Endothelial cell of umbilical vein (primary cell): Measurements from ENCODE around the gene SH3BP4. TPM values are rescaled to one million over a fixed set of nuclear protein-coding genes. Genes with fewer than 3 reads are reported as not detected.

Source experiments
- BruUV-seq: library from RNA; stranded (reverse); fragments of 400-500 nt; replicated peaks from 2 replicates; lab custom pipeline; 2021; lab: Mats Ljungman, UMichigan
- CTCF ChIA-PET: fragments of 300-600, 350-600 bp; sonication (Branson Sonifier 250); formaldehyde crosslinking; loops from one replicate; lab custom pipeline; 2021; ENCODE audit warnings: antibody characterized with exemption, inconsistent platforms; lab: Charles Lee
- POLR2A ChIA-PET: fragments of 300-600, 350-600 bp; sonication (Branson Sonifier 250); formaldehyde crosslinking; loops from one replicate; lab custom pipeline; 2021; ENCODE audit warnings: antibody characterized with exemption, inconsistent platforms; lab: Charles Lee
- DNase-seq: peaks from one replicate; pipeline ENCODE4 v3.0.0-alpha.2; 2011; ENCODE audit warnings: low read depth, low spot score
- FAIRE-seq: peaks from 2 replicates; lab custom pipeline; 2011; peaks lifted over from hg19 to GRCh38; lab: Jason Lieb, UNC
- H2AFZ ChIP-seq: 2 replicates; pipeline ENCODE4 v1.6.0; 2012; ENCODE audit warnings: low read depth, low read length, control low read depth, inconsistent platforms
- H3K27ac ChIP-seq: 2 replicates; pipeline ENCODE4 v1.5.1; 2011; ENCODE audit warnings: low read depth, mild to moderate bottlenecking, control low read depth, low read length, moderate library complexity; ENCODE audit not compliant: insufficient read depth
- H3K27me3 ChIP-seq, 2 experiments: 2 replicates each; pipeline versions ENCODE4 v1.6.0 to v1.6.1; 2011; ENCODE audit warnings: low read length in 2 of 2, mixed read lengths in 1 of 2; ENCODE audit not compliant: control insufficient read depth in 2 of 2, insufficient read depth in 2 of 2
- H3K36me3 ChIP-seq, 2 experiments: 2 replicates in 1 of 2; 3 replicates in 1 of 2; pipeline ENCODE4 v1.5.1; 2011; ENCODE audit warnings: low read length in 2 of 2, mild to moderate bottlenecking in 1 of 2, moderate library complexity in 1 of 2; ENCODE audit not compliant: control insufficient read depth in 2 of 2, insufficient read depth in 2 of 2; ENCODE audit errors: extremely low read depth in 1 of 2
- H3K4me1 ChIP-seq: 3 replicates; pipeline ENCODE4 v1.5.1; 2011; ENCODE audit warnings: mild to moderate bottlenecking, low read length; ENCODE audit not compliant: control insufficient read depth, insufficient read depth; ENCODE audit errors: extremely low read depth
- H3K4me2 ChIP-seq: 2 replicates; pipeline ENCODE4 v1.6.1; 2011; ENCODE audit warnings: low read length, control low read depth, mixed read lengths; ENCODE audit not compliant: insufficient read depth
- H3K4me3 ChIP-seq, 3 experiments: fragments of 200-600 bp in 1 of 3; sonication (generic), shearing (Covaris generic) in 1 of 3; replicated peaks in 1 of 3; 2 replicates each; pipeline ENCODE4 v1.5.1; 2011 to 2016; ENCODE audit warnings: control low read depth in 3 of 3, low read length in 3 of 3, mild to moderate bottlenecking in 2 of 3, inconsistent platforms in 1 of 3, low read depth in 1 of 3, moderate library complexity in 1 of 3; ENCODE audit not compliant: insufficient read depth in 1 of 3
- H3K79me2 ChIP-seq: 2 replicates; pipeline ENCODE4 v1.6.0; 2012; ENCODE audit warnings: low read length, inconsistent platforms; ENCODE audit not compliant: control insufficient read depth, insufficient read depth
- H3K9ac ChIP-seq: replicated peaks from 2 replicates; pipeline ENCODE3; 2011; ENCODE audit warnings: low read length, control low read depth; ENCODE audit not compliant: insufficient read depth; ENCODE audit errors: extremely low read depth
- H3K9me1 ChIP-seq: replicated peaks from 3 replicates; pipeline ENCODE4 v1.6.0; 2011; ENCODE audit warnings: mild to moderate bottlenecking, low read length; ENCODE audit not compliant: control insufficient read depth, insufficient read depth; ENCODE audit errors: extremely low read depth
- H3K9me3 ChIP-seq: replicated peaks from 2 replicates; pipeline ENCODE4 v1.5.1; 2012; ENCODE audit warnings: low read length, inconsistent platforms; ENCODE audit not compliant: control insufficient read depth, insufficient read depth
- H4K20me1 ChIP-seq: replicated peaks from 2 replicates; pipeline ENCODE3; 2011; ENCODE audit warnings: mild to moderate bottlenecking, low read length; ENCODE audit not compliant: control insufficient read depth, insufficient read depth; ENCODE audit errors: extremely low read depth
- CTCF ChIP-seq, 2 donors: IDR thresholded peaks; 1 replicate in 1 of 2; 2 replicates in 1 of 2; pipeline ENCODE4 v1.5.1; 2011; ENCODE audit warnings: low read length in 2 of 2, mild to moderate bottlenecking in 2 of 2, moderate library complexity in 2 of 2, control low read depth in 1 of 2, inconsistent platforms in 1 of 2, low read depth in 1 of 2; ENCODE audit not compliant: insufficient read depth in 1 of 2; ENCODE audit errors: extremely low read depth in 1 of 2
- EZH2 ChIP-seq: IDR thresholded peaks from 2 replicates; pipeline ENCODE4 v1.6.1; 2012; ENCODE audit warnings: borderline replicate concordance, low read depth, mild to moderate bottlenecking, moderate library complexity, low read length, inconsistent platforms; ENCODE audit not compliant: severe bottlenecking
- FOS ChIP-seq: IDR thresholded peaks from 2 replicates; pipeline ENCODE4 v1.6.1; 2011; ENCODE audit warnings: mild to moderate bottlenecking, low read length, moderate library complexity, borderline replicate concordance; ENCODE audit not compliant: insufficient read depth
- GATA2 ChIP-seq: IDR thresholded peaks from 2 replicates; pipeline ENCODE4 v1.7.0; 2011; ENCODE audit warnings: low read depth, mild to moderate bottlenecking, moderate library complexity, mixed read lengths, low read length; ENCODE audit not compliant: insufficient read length, insufficient read depth
- JUN ChIP-seq: IDR thresholded peaks from 2 replicates; pipeline ENCODE4 v1.6.1; 2011; ENCODE audit warnings: borderline replicate concordance, low read depth; ENCODE audit not compliant: insufficient read length, insufficient read depth
- MAX ChIP-seq: IDR thresholded peaks from 2 replicates; pipeline ENCODE4 v1.6.1; 2011; ENCODE audit not compliant: insufficient read depth, insufficient read length
- MYC ChIP-seq: IDR thresholded peaks from one replicate; pipeline ENCODE4 v1.6.1; 2011; ENCODE audit warnings: mild to moderate bottlenecking, low read depth, low read length
- POLR2A ChIP-seq: IDR thresholded peaks from 2 replicates; pipeline ENCODE4 v1.6.1; 2012; ENCODE audit warnings: low read depth, mild to moderate bottlenecking, control low read depth, low read length
- POLR2AphosphoS5 ChIP-seq: IDR thresholded peaks from 2 replicates; pipeline ENCODE4 v1.6.1; 2012; ENCODE audit warnings: low read depth, mild to moderate bottlenecking, control low read depth, low read length, moderate library complexity; ENCODE audit not compliant: insufficient read depth
- dilution Hi-C: fragments of 300-500 bp; cut with MboI; formaldehyde crosslinking; loops from one replicate; pipeline ENCODE4 v1.15.0; 2019; ENCODE audit warnings: low sequenced_read_pairs; ENCODE audit not compliant: extremely low pct_ligation_motif_present
- intact Hi-C: fragments of 100-400 bp; cut with micrococcal nuclease; formaldehyde crosslinking; loops from one replicate; pipeline ENCODE4 v1.10.0; 2022
- polyA plus RNA-seq, 4 experiments: library from polyadenylated mRNA; depleted of rRNA in 3 of 4; stranded (reverse) in 3 of 4; unstranded in 1 of 4; fragments of >200 nt; gene quantifications; 2 replicates each; pipeline versions ENCODE4 v1.2.1 to v1.2.3, GENCODE V29; 2011 to 2012; ENCODE audit warnings: missing spikeins in 1 of 4
- total RNA-seq: library from RNA; stranded (reverse); gene quantifications from 2 replicates; pipeline ENCODE4 v1.2.3, GENCODE V29; 2021

The SH3BP4 gene
- total and polyA plus RNA-seq, 2 donors (not counting 3 experiments of a cell fraction or from before 2014, with no cell fraction given) = 85.2 to 100.0 TPM

GRCh38 chr2:235000426-235001236 is 48.8 kb downstream of the SH3BP4 start:
- intact Hi-C loops (no loop called here), dilution Hi-C loops (no loop called here)
- DNase-seq (peak; percentile 38), FAIRE-seq (no peak)
- H4K20me1 ChIP-seq = no peaks in the 10 kb centered on the region
- CTCF ChIA-PET = interaction anchor here (0.9 kb wide), 1 partner anchor 116 kb away, joined by 3 read pairs; no protein-coding TSS in a partner anchor
- H3K4me2 ChIP-seq = no peak overlapping the region
- no peak for TF ChIP-seq POLR2A
- TF ChIP-seq MYC = no peak
- no peak for TF ChIP-seq CTCF (IDR thresholded peaks at IDR 0.05; ENCODE audit: extremely low read depth in 1 of 2, insufficient read depth in 1 of 2, low read depth in 1 of 2, low read length in 2 of 2)
- no peak for TF ChIP-seq FOS
- TF ChIP-seq MAX = no peak
- TF ChIP-seq GATA2 = no peak
- no peak for TF ChIP-seq JUN
- TF ChIP-seq POLR2AphosphoS5 = no peak
- no peak for TF ChIP-seq EZH2
- H3K36me3 ChIP-seq = peaks cover 10 to 19% of the 10 kb centered on the region in 2 experiments
- H3K9me3 ChIP-seq = no peaks in the 10 kb centered on the region
- no peaks in the 10 kb centered on the region for H3K27me3 ChIP-seq
- H3K9me1 ChIP-seq = no peaks in the 10 kb centered on the region
- POLR2A ChIA-PET = interaction anchor here (0.6 kb wide), 1 partner anchor 16 kb away, joined by 4 read pairs; no protein-coding TSS in a partner anchor
- H3K4me1 ChIP-seq = peaks cover 44% of the 10 kb centered on the region
- no peak overlapping the region for H2AFZ ChIP-seq
- H3K4me3 ChIP-seq = no peak overlapping the region
- H3K27ac ChIP-seq = no peak overlapping the region
- BruUV-seq = no TSS peak
- H3K79me2 ChIP-seq = peaks cover 87% of the 10 kb centered on the region
- H3K9ac ChIP-seq = no peak overlapping the region
